HepG2 (cell line): ENCODE measurements around the gene ADSL. TPM values are rescaled to one million over a fixed set of nuclear protein-coding genes. Genes with fewer than 3 reads are reported as not detected.

Source experiments
- ATAC-seq: fragments of 200-7000 bp; cut with Tn5 transposase; 3 replicates; pipeline ENCODE4 v1.9.1; 2020; ENCODE audit warnings: mild to moderate bottlenecking, moderate library complexity
- BruUV-seq: library from RNA; stranded (reverse); fragments of 400-500 nt; replicated peaks from 2 replicates; lab custom pipeline; 2021; lab: Mats Ljungman, UMichigan
- CTCF ChIA-PET: fragments of 300-600 bp; formaldehyde crosslinking; extraction: SDS; loops from one replicate; lab custom pipeline; 2021; ENCODE audit warnings: low total read pairs, inconsistent platforms, low intra/inter-chr PET ratio; lab: Yijun Ruan, JAX
- POLR2A ChIA-PET: fragments of 350-600 bp; sonication (Branson Sonifier 250); formaldehyde crosslinking; loops from one replicate; lab custom pipeline; 2020; ENCODE audit warnings: antibody characterized with exemption, inconsistent platforms; lab: Yijun Ruan, JAX
- DNase-seq: peaks from one replicate; pipeline ENCODE4 v3.0.0-alpha.2; 2015; ENCODE audit warnings: low spot score
- FAIRE-seq: peaks from 3 replicates; lab custom pipeline; 2011; peaks lifted over from hg19 to GRCh38; lab: Jason Lieb, UNC
- H2AFZ ChIP-seq: one replicate; pipeline ENCODE4 v1.6.1; 2011; ENCODE audit warnings: low read length, inconsistent platforms
- H3K27ac ChIP-seq: fragments of 300-600 bp; 3 replicates; pipeline ENCODE4 v1.8.0; 2011; ENCODE audit warnings: mixed run types, mild to moderate bottlenecking, mixed read lengths, low read length, inconsistent platforms; ENCODE audit not compliant: insufficient read depth; ENCODE audit errors: extremely low read length
- H3K27me3 ChIP-seq, 2 experiments: fragments of 200-600 bp in 1 of 2; 2 replicates in 1 of 2; 3 replicates in 1 of 2; pipeline versions ENCODE4 v1.6.0 to v1.8.0; 2011; ENCODE audit warnings: low read length in 2 of 2, mild to moderate bottlenecking in 2 of 2, moderate library complexity in 2 of 2, inconsistent platforms in 1 of 2; ENCODE audit not compliant: insufficient read depth in 2 of 2, control insufficient read depth in 1 of 2
- H3K36me3 ChIP-seq, 2 experiments: fragments of 200-600 bp in 1 of 2; replicated peaks in 1 of 2; 2 replicates in 1 of 2; 3 replicates in 1 of 2; pipeline versions ENCODE4 v1.5.1 to v1.8.0; 2011; ENCODE audit warnings: low read length in 2 of 2, inconsistent platforms in 1 of 2; ENCODE audit not compliant: insufficient read depth in 2 of 2, control insufficient read depth in 1 of 2
- H3K4me1 ChIP-seq: 2 replicates; pipeline ENCODE4 v1.5.1; 2012; ENCODE audit warnings: low read length, inconsistent platforms; ENCODE audit not compliant: insufficient read depth
- H3K4me2 ChIP-seq: 2 replicates; pipeline ENCODE4 v1.6.0; 2011; ENCODE audit warnings: low read depth, low read length, inconsistent platforms
- H3K4me3 ChIP-seq, 3 experiments: fragments of 200-600 bp in 1 of 3; sonication (generic), shearing (Covaris generic) in 1 of 3; replicated peaks in 1 of 3; 2 replicates each; pipeline ENCODE4 v1.5.1; 2011 to 2016; ENCODE audit warnings: low read length in 3 of 3, inconsistent platforms in 2 of 3, low read depth in 2 of 3, mild to moderate bottlenecking in 2 of 3, control low read depth in 1 of 3, mixed read lengths in 1 of 3; ENCODE audit not compliant: insufficient read depth in 1 of 3
- H3K79me2 ChIP-seq: one replicate; pipeline ENCODE4 v1.6.1; 2011; ENCODE audit warnings: low read length, inconsistent platforms; ENCODE audit not compliant: insufficient read depth
- H3K9ac ChIP-seq: 2 replicates; pipeline ENCODE4 v1.6.0; 2011; ENCODE audit warnings: mild to moderate bottlenecking, low read depth, low read length, inconsistent platforms; ENCODE audit not compliant: insufficient read depth
- H3K9me3 ChIP-seq: 2 replicates; pipeline ENCODE4 v1.5.1; 2012; ENCODE audit warnings: mild to moderate bottlenecking, low read length
- H4K20me1 ChIP-seq: 2 replicates; pipeline ENCODE4 v1.6.0; 2011; ENCODE audit warnings: inconsistent platforms, mild to moderate bottlenecking, low read length, moderate library complexity; ENCODE audit not compliant: insufficient read depth
- CENPX ChIP-seq: sonication (generic); formaldehyde crosslinking; IDR thresholded peaks from 2 replicates; pipeline ENCODE4 v1.9.0; 2021; ENCODE audit warnings: mild to moderate bottlenecking, missing genetic modification reagents, moderate library complexity
- LCORL ChIP-seq, 2 experiments: fragments of 450-650 bp in 1 of 2; sonication (generic) in 1 of 2; formaldehyde crosslinking in 1 of 2; IDR thresholded peaks; 2 replicates each; pipeline versions ENCODE4 v1.5.0 to v1.6.1; 2017 to 2020; ENCODE audit warnings: antibody characterized with exemption in 1 of 2, missing genetic modification reagents in 1 of 2
- NCOA1 ChIP-seq: sonication (generic); formaldehyde crosslinking; IDR thresholded peaks from 2 replicates; pipeline ENCODE4 v1.9.0; 2021; ENCODE audit warnings: missing genetic modification reagents
- SP1 ChIP-seq, 2 experiments: fragments of 450-650 bp in 1 of 2; sonication (generic) in 1 of 2; formaldehyde crosslinking in 1 of 2; IDR thresholded peaks; 2 replicates each; pipeline versions ENCODE4 v1.4.0 to v1.6.1; 2016 to 2020; ENCODE audit warnings: missing genetic modification reagents in 1 of 2
- TBX2 ChIP-seq: sonication (generic); formaldehyde crosslinking; IDR thresholded peaks from 2 replicates; pipeline ENCODE4 v1.5.0; 2020; ENCODE audit warnings: missing genetic modification reagents, mild to moderate bottlenecking, borderline replicate concordance
- WGBS: methylation state at CpG from one replicate; pipeline ENCODE4 v1.1.6; 2017; ENCODE audit warnings: low lambda C conversion rate; 5-methylcytosine and 5-hydroxymethylcytosine counted together
- in situ Hi-C: cut with HindIII; loops from 2 replicates; pipeline ENCODE4 v1.10.0; 2017; ENCODE audit warnings: low pct_unique_long_range_greater_than_20kb; ENCODE audit not compliant: extremely low pct_ligation_motif_present
- intact Hi-C: fragments of 100-400 bp; cut with micrococcal nuclease; formaldehyde crosslinking; loops from one replicate; pipeline ENCODE4 v1.10.0; 2022; ENCODE audit not compliant: unreplicated experiment
- polyA plus RNA-seq, 8 experiments: library from polyadenylated mRNA; depleted of rRNA in 3 of 8; stranded (reverse) in 7 of 8; unstranded in 1 of 8; fragments of >200 nt; fragmentation: Illumina TruSeq in 4 of 8; extraction: Trizol in 4 of 8; gene quantifications; 2 replicates each; pipeline versions ENCODE4 v1.2.1 to v1.2.3, GENCODE V29; 2011 to 2016; ENCODE audit warnings: low read depth in 4 of 8, missing spikeins in 1 of 8, mixed read lengths in 1 of 8; ENCODE audit not compliant: insufficient read depth in 1 of 8
- total RNA-seq, 5 experiments: library from RNA; depleted of rRNA; stranded (reverse); fragments of >200 nt; fragmentation: Illumina TruSeq; extraction: Trizol; gene quantifications; 2 replicates each; pipeline ENCODE4 v1.2.3, GENCODE V29; 2016; ENCODE audit warnings: low read depth in 1 of 5
- TF ChIP-seq, protein P1 (sequence below): sonication (generic); formaldehyde crosslinking; IDR thresholded peaks from 2 replicates; pipeline ENCODE4 v1.5.0; 2020; ENCODE audit warnings: missing genetic modification reagents
- TF ChIP-seq, protein P2 (sequence below): sonication (generic); formaldehyde crosslinking; IDR thresholded peaks from 2 replicates; pipeline ENCODE4 v1.5.0; 2020; ENCODE audit warnings: missing genetic modification reagents

Gene ADSL
- total and polyA plus RNA-seq, 2 of the 13 experiments (the other 11 are each of a cell fraction or from before 2014, with no cell fraction given), result 123 to 174 TPM

DNA sequence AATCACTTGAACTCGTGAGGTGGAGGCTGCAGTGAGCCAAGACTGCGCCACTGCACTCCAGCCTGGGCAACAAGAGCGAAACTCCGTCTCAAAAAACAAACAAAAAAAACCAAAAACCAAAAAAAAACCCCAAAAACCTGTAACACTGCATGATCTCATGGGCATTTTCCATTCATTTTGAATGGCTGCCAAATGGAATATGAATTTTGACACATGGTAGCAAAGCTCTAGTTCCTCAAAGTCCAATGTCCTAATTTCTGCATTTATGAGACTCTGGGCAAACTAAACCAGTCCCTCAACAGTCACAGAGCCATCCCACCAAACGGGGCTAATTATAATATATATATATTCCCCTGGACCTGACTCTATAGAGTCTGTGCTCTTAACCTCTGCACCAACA is 85.9 kb downstream of the ADSL start:
- ChIA-PET CTCF (no interaction called here), POLR2A (no interaction called here)
- H3K9ac ChIP-seq, result no peak overlapping the region
- H3K4me1 ChIP-seq, result peaks cover 9% of the 10 kb centered on the region
- H4K20me1 ChIP-seq, result no peaks in the 10 kb centered on the region
- 95% methylated on average over 5 of the region's 5 CpGs for WGBS
- no peak for DNase-seq
- H2AFZ ChIP-seq, result no peak overlapping the region
- TF ChIP-seq NCOA1 (CRISPR knock-in tag), result no peak
- TF ChIP-seq, protein P1, sequence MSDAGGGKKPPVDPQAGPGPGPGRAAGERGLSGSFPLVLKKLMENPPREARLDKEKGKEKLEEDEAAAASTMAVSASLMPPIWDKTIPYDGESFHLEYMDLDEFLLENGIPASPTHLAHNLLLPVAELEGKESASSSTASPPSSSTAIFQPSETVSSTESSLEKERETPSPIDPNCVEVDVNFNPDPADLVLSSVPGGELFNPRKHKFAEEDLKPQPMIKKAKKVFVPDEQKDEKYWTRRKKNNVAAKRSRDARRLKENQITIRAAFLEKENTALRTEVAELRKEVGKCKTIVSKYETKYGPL, result no peak
- no peak for TF ChIP-seq SP1 (IDR thresholded peaks at IDR 0.05)
- TF ChIP-seq SP1 (CRISPR knock-in tag; IDR thresholded peaks at IDR 0.05), result no peak
- TF ChIP-seq TBX2 (CRISPR knock-in tag), result no peak
- TF ChIP-seq, protein P2, sequence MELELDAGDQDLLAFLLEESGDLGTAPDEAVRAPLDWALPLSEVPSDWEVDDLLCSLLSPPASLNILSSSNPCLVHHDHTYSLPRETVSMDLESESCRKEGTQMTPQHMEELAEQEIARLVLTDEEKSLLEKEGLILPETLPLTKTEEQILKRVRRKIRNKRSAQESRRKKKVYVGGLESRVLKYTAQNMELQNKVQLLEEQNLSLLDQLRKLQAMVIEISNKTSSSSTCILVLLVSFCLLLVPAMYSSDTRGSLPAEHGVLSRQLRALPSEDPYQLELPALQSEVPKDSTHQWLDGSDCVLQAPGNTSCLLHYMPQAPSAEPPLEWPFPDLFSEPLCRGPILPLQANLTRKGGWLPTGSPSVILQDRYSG (CRISPR knock-in tag), result no peak
- peaks cover 29 to 56% of the 10 kb centered on the region in 2 experiments; a peak in 4 of 5 replicates for H3K36me3 ChIP-seq
- FAIRE-seq, result no peak
- no peak overlapping the region for H3K4me3 ChIP-seq
- intact Hi-C loops (no loop called here), in situ Hi-C loops (no loop called here)
- H3K27me3 ChIP-seq, result no peaks in the 10 kb centered on the region
- H3K9me3 ChIP-seq, result no peaks in the 10 kb centered on the region
- H3K4me2 ChIP-seq, result no peak overlapping the region
- no peak for ATAC-seq
- BruUV-seq, result no TSS peak
- no peak overlapping the region for H3K27ac ChIP-seq
- H3K79me2 ChIP-seq, result no peaks in the 10 kb centered on the region

DNA sequence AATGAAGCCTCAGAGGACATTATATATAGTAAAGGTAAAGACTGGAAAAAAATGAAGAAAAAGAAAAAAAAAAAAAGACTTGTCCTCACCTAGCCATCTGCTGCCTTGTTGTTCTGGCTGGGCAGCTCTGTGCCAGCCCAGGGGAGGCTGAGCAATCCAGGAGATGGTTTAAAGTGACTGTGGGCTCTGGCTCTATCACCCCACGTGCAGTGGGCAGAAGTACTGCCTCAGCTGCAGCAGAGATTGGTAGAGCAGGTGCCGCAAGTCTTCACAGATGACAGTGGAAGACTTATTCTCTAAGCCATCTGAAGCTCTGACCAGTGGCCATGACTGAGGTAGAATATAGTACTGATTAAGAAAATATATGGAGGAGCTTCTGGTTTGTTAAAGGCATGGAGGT is 86.3 kb downstream of the ADSL start:
- no peak overlapping the region for H2AFZ ChIP-seq
- no peak overlapping the region for H3K4me3 ChIP-seq
- H3K9me3 ChIP-seq, result no peaks in the 10 kb centered on the region
- intact Hi-C loops (no loop called here), in situ Hi-C loops (no loop called here)
- DNase-seq, result no peak
- BruUV-seq, result no TSS peak
- H3K27ac ChIP-seq, result no peak overlapping the region
- H3K4me1 ChIP-seq, result peaks cover 14% of the 10 kb centered on the region
- WGBS, result no CpG with 5 or more reads among the region's 2 CpGs
- ATAC-seq, result no peak
- ChIA-PET CTCF (no interaction called here), POLR2A (no interaction called here)
- no peak overlapping the region for H3K4me2 ChIP-seq
- no peak for FAIRE-seq
- H3K9ac ChIP-seq, result no peak overlapping the region
- TF ChIP-seq LCORL (IDR thresholded peaks at IDR 0.05), result no peak
- TF ChIP-seq LCORL (CRISPR knock-in tag; IDR thresholded peaks at IDR 0.05), result no peak
- no peak for TF ChIP-seq CENPX
- peaks cover 29 to 51% of the 10 kb centered on the region in 2 experiments; a peak in 4 of 5 replicates for H3K36me3 ChIP-seq
- no peaks in the 10 kb centered on the region for H3K79me2 ChIP-seq
- no peaks in the 10 kb centered on the region for H4K20me1 ChIP-seq
- H3K27me3 ChIP-seq, result no peaks in the 10 kb centered on the region
